Stomach smooth muscle (tissue), 2 donors: ENCODE measurements around the gene KLHL29.

Experiments used
- H3K27ac ChIP-seq: one replicate; pipeline ENCODE4 v1.7.0; 2013; ENCODE audit warnings: mild to moderate bottlenecking, low read length, inconsistent platforms
- H3K27me3 ChIP-seq, 2 donors: one replicate each; pipeline ENCODE4 v1.7.0; 2013; ENCODE audit warnings: low read length in 2 of 2; ENCODE audit not compliant: insufficient read depth in 2 of 2, control insufficient read depth in 1 of 2
- H3K36me3 ChIP-seq, 2 donors: one replicate each; pipeline ENCODE4 v1.7.0; 2013; ENCODE audit warnings: low read length in 2 of 2; ENCODE audit not compliant: control insufficient read depth in 2 of 2, insufficient read depth in 2 of 2
- H3K4me1 ChIP-seq: one replicate; pipeline ENCODE4 v1.7.0; 2013; ENCODE audit warnings: low read length; ENCODE audit not compliant: control insufficient read depth, insufficient read depth
- H3K4me3 ChIP-seq, 2 donors: one replicate each; pipeline ENCODE4 v1.7.0; 2013; ENCODE audit warnings: low read length in 2 of 2
- H3K9ac ChIP-seq, 2 donors: one replicate each; pipeline ENCODE4 v1.7.0; 2013; ENCODE audit warnings: low read length in 2 of 2, mild to moderate bottlenecking in 1 of 2
- H3K9me3 ChIP-seq, 2 donors: one replicate each; pipeline ENCODE4 v1.7.0; 2013; ENCODE audit warnings: low read length in 2 of 2; ENCODE audit not compliant: control insufficient read depth in 2 of 2
- donor health status: healthy.
- donor health status: Pancreatic carcinoma.

Gene KLHL29

GRCh38 chr2:23753291-23754010 lies 368.5 kb downstream of the KLHL29 start:
- Histone ChIP-seq H3K36me3 (peaks cover 9 to 22% of the 10 kb centered on the region in 2 donors), H3K4me1 (no peaks in the 10 kb centered on the region), H3K9me3 (no peaks in the 10 kb centered on the region), H3K9ac (no peak overlapping the region), H3K27ac (no peak overlapping the region), H3K27me3 (no peaks in the 10 kb centered on the region), H3K4me3 (no peak overlapping the region)

- Histone ChIP-seq H3K9ac (no peak overlapping the region), H3K9me3 (no peaks in the 10 kb centered on the region), H3K36me3 (peaks cover 9 to 22% of the 10 kb centered on the region in 2 donors), H3K27ac (no peak overlapping the region), H3K4me1 (no peaks in the 10 kb centered on the region), H3K27me3 (no peaks in the 10 kb centered on the region), H3K4me3 (no peak overlapping the region)
These were observed 370.0 kb downstream of the KLHL29 start for GRCh38 chr2:23754970-23755369.

DNA sequence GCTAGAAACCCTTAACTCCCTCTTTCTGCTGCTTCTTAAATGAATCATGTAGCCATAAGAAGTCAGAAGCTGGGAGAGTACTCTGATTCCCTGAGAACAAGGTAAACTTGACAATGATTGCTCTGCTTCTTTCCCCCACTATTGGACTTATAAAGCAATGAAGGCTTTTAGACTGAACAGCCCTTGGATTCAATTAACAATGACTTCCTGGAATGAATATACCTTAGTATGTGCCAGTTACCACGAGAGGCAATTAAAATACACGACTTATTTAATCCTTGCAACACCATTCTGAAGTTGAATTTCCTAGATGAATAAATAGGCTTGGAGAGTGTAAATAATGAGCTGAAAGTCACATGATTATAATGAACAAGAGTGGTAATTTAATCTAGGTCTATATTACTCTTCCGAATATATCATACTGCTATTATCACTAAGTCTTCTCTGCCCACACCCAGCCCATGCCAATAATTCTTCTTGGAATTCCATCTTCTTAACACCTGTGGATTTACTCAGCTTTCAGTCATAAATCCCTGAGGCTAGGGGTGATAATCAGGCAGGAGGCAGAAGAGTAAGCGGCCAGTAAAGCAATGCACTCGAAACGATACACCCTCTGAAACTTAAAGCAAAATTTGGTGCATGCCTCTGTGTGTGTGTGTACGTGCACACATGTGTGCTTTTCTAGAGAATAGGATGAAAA lies 371.8 kb downstream of the KLHL29 start:
- Histone ChIP-seq H3K36me3 (peaks cover 6 to 13% of the 10 kb centered on the region in 2 donors), H3K27ac (no peak overlapping the region), H3K9ac (no peak overlapping the region), H3K4me1 (no peaks in the 10 kb centered on the region), H3K9me3 (no peaks in the 10 kb centered on the region), H3K27me3 (no peaks in the 10 kb centered on the region), H3K4me3 (no peak overlapping the region)

DNA sequence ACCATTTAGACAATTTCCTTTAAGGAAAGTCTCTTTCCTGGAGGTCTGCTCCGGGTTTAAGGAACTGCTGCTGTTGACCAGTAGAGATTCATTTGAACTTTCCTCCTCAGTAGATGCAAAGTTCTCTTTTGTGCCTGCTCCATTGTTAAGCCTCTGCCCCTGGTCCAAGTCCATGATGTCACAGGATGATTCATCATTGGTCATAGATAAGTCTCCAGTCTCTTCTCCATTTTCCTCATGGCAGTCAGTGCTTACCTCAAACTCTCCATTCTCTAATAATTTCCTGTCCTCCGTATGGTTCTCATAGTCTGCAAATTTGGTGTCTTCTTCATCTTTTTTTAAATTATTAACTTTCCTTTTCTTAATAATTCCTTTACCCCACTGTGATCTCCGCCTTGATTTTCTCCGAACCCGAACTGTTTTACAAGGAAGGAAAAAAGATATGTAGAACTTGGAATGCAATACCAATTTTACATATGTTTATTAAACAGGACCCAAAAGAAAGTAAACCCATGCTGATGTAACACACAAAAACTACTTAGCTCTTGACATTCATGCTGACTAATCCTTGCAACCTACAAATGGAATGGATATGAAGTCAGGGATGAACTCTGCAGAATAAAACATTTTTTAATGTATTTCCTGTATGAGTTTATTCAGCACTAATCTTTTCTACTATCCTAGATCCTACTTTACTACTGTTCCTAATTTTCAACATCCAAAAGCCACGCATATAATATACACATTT lies 372.9 kb downstream of the KLHL29 start:
- Histone ChIP-seq H3K9me3 (no peaks in the 10 kb centered on the region), H3K4me3 (no peak overlapping the region), H3K9ac (no peak overlapping the region), H3K27me3 (no peaks in the 10 kb centered on the region), H3K27ac (no peak overlapping the region), H3K4me1 (no peaks in the 10 kb centered on the region), H3K36me3 (peaks cover 6 to 10% of the 10 kb centered on the region in 2 donors)
